ENCODE measurements around the gene ARPC5L. TPM values are rescaled to one million over a fixed set of nuclear protein-coding genes. Genes with fewer than 3 reads are reported as not detected.

ARPC5L gene
- total and polyA plus RNA-seq, 2 of the 13 experiments (the other 11 are each of a cell fraction or from before 2014, with no cell fraction given) = 29.9 to 33.8 TPM

- TF ChIP-seq, protein P1, sequence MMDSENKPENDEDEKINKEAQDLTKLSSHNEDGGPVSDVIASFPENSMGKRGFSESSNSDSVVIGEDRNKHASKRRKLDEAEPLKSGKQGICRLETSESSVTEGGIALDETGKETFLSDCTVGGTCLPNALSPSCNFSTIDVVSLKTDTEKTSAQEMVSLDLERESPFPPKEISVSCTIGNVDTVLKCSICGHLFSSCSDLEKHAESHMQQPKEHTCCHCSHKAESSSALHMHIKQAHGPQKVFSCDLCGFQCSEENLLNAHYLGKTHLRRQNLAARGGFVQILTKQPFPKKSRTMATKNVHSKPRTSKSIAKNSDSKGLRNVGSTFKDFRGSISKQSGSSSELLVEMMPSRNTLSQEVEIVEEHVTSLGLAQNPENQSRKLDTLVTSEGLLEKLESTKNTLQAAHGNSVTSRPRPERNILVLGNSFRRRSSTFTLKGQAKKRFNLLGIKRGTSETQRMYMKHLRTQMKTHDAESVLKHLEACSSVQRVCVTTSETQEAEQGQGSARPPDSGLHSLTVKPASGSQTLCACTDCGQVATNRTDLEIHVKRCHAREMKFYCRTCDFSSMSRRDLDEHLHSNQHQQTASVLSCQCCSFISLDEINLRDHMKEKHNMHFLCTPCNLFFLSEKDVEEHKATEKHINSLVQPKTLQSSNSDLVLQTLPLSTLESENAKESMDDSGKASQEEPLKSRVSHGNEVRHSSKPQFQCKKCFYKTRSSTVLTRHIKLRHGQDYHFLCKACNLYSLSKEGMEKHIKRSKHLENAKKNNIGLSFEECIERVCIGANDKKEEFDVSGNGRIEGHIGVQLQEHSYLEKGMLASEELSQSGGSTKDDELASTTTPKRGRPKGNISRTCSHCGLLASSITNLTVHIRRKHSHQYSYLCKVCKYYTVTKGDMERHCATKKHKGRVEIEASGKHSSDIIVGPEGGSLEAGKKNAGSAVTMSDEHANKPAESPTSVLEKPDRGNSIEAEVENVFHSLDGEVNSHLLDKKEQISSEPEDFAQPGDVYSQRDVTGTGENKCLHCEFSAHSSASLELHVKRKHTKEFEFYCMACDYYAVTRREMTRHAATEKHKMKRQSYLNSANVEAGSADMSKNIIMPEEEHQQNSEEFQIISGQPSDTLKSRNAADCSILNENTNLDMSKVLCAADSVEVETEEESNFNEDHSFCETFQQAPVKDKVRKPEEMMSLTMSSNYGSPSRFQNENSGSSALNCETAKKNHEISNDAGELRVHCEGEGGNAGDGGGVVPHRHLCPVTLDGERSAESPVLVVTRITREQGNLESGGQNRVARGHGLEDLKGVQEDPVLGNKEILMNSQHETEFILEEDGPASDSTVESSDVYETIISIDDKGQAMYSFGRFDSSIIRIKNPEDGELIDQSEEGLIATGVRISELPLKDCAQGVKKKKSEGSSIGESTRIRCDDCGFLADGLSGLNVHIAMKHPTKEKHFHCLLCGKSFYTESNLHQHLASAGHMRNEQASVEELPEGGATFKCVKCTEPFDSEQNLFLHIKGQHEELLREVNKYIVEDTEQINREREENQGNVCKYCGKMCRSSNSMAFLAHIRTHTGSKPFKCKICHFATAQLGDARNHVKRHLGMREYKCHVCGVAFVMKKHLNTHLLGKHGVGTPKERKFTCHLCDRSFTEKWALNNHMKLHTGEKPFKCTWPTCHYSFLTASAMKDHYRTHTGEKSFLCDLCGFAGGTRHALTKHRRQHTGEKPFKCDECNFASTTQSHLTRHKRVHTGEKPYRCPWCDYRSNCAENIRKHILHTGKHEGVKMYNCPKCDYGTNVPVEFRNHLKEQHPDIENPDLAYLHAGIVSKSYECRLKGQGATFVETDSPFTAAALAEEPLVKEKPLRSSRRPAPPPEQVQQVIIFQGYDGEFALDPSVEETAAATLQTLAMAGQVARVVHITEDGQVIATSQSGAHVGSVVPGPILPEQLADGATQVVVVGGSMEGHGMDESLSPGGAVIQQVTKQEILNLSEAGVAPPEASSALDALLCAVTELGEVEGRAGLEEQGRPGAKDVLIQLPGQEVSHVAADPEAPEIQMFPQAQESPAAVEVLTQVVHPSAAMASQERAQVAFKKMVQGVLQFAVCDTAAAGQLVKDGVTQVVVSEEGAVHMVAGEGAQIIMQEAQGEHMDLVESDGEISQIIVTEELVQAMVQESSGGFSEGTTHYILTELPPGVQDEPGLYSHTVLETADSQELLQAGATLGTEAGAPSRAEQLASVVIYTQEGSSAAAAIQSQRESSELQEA (CRISPR knock-in tag; IDR thresholded peaks at IDR 0.05; ENCODE audit: not compliant biosample characterization) = peak; percentile 64
- TF ChIP-seq TFDP1 (CRISPR knock-in tag; IDR thresholded peaks at IDR 0.05; ENCODE audit: borderline replicate concordance) (peak; percentile 29; the same call in 1 of the 2 replicates), HNF1B (CRISPR knock-in tag; IDR thresholded peaks at IDR 0.05) (peak; percentile 70), HNRNPL (IDR thresholded peaks at IDR 0.05; ENCODE audit: low read depth, low read length) (peak; percentile 82; the same call in 1 of the 2 replicates), ZNF709 (CRISPR knock-in tag; IDR thresholded peaks at IDR 0.05) (0 out of 2 replicates have a peak, but pooled peaks have one; percentile 36), ZNF678 (CRISPR knock-in tag; IDR thresholded peaks at IDR 0.05) (no peak), ZMYM3 (CRISPR knock-in tag; IDR thresholded peaks at IDR 0.05) (peak; percentile 87), PRPF4 (IDR thresholded peaks at IDR 0.05; ENCODE audit: low read depth, low read length, poor library complexity, severe bottlenecking) (no peak), E2F5 (CRISPR knock-in tag; conservative IDR thresholded peaks at IDR 0.05) (0 out of 2 replicates have a peak, but pooled peaks have one; percentile 42), BORCS8-MEF2B (CRISPR knock-in tag; IDR thresholded peaks at IDR 0.05) (0 out of 2 replicates have a peak, but pooled peaks have one; percentile 58), BRD4 (CRISPR knock-in tag; IDR thresholded peaks at IDR 0.05) (no peak), RORA (CRISPR knock-in tag; IDR thresholded peaks at IDR 0.05) (no peak)
- TF ChIP-seq, protein P2, sequence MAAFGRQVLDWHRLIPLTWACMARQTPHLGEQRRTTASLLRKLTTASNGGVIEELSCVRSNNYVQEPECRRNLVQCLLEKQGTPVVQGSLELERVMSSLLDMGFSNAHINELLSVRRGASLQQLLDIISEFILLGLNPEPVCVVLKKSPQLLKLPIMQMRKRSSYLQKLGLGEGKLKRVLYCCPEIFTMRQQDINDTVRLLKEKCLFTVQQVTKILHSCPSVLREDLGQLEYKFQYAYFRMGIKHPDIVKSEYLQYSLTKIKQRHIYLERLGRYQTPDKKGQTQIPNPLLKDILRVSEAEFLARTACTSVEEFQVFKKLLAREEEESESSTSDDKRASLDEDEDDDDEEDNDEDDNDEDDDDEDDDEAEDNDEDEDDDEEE (CRISPR knock-in tag; IDR thresholded peaks at IDR 0.05) = peak; percentile 89; the same call in 1 of the 2 replicates
- TF ChIP-seq, protein P3, sequence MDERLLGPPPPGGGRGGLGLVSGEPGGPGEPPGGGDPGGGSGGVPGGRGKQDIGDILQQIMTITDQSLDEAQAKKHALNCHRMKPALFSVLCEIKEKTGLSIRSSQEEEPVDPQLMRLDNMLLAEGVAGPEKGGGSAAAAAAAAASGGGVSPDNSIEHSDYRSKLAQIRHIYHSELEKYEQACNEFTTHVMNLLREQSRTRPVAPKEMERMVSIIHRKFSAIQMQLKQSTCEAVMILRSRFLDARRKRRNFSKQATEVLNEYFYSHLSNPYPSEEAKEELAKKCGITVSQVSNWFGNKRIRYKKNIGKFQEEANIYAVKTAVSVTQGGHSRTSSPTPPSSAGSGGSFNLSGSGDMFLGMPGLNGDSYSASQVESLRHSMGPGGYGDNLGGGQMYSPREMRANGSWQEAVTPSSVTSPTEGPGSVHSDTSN (CRISPR knock-in tag; IDR thresholded peaks at IDR 0.05) = no peak
Measured at GRCh38 chr9:124852829-124853531, 8.9 kb upstream of the ARPC5L start, which contains the start of gene WDR38 (continued).
